HG02678 (cell line): ENCODE data around the gene CSMD2.

ENCODE experiments used
- ATAC-seq: cut with Tn5 transposase; IDR thresholded peaks from one replicate; pipeline ENCODE4 v1.9.1; 2021; ENCODE audit warnings: mild to moderate bottlenecking, moderate library complexity; ENCODE audit not compliant: unreplicated experiment

Gene CSMD2

GRCh38 chr1:33825506-33825905 lies 339.5 kb downstream of the CSMD2 start:
- no peak for ATAC-seq

- no peak for ATAC-seq
These were observed 340.1 kb downstream of the CSMD2 start for GRCh38 chr1:33824971-33825370.

DNA sequence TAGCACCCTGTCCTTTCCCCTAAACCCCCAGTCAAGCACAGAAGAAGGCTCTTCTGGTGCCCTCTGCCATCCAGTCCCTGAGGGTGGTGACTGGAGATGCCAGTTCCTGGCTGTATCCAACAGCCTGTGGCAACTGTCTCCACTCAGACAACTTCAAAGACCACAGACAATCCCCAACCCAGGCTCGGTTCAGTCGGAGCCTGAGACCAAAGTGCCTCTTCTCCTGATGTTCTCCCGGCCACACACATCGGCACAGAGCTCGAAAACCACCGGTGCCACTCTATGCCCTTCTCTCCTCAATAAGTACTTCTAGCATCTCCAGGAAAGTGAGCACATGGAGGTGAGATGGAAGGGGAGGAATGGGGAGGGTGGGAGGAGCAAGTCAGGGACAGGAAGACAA lies 340.7 kb downstream of the CSMD2 start:
- no peak for ATAC-seq

DNA sequence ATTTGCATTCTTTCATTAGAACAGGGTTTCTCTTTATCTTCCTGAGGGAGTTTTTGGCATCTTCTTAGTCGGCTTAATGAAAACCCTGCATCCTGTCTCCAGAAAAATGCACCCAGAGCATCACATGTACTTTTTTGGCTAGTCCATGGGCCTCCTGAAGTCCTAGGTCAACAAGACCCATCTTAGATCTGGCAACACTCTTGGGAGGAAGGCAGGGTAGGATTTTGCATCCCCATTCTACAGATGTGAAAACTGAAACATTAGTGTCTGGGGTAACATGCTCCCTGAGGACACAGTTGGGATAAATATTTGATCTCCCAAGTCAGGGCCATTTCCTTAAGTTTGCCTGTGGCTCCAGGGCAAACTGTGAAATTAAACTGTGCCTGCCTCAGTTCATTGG lies 341.2 kb downstream of the CSMD2 start:
- ATAC-seq, result no peak

- no peak for ATAC-seq
These were observed 341.6 kb downstream of the CSMD2 start for GRCh38 chr1:33823401-33823800.

DNA sequence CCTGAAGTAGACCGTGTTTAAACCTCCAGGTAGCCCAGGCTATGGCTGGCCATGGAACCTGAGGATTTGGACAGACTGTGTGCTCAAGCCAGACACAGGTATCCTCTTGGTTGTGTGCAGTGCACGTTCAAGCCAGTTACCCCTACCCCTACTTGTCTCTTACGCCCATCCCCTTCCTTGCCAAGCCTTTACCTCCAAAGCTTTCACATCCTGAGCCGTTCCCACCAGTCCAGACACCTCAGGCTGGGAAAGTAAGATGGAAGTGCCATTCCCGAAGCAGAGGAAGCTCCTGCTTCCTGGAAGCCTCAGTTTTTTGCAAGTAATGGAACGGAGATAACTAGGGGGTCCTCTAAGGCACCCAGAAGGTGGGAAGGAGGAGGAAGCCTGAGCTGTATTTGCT lies 342.6 kb downstream of the CSMD2 start:
- ATAC-seq, result no peak

- ATAC-seq, result no peak
These were observed 343.7 kb downstream of the CSMD2 start for GRCh38 chr1:33821291-33821690.

GRCh38 chr1:33820804-33821203 lies 344.2 kb downstream of the CSMD2 start:
- ATAC-seq, result no peak

DNA sequence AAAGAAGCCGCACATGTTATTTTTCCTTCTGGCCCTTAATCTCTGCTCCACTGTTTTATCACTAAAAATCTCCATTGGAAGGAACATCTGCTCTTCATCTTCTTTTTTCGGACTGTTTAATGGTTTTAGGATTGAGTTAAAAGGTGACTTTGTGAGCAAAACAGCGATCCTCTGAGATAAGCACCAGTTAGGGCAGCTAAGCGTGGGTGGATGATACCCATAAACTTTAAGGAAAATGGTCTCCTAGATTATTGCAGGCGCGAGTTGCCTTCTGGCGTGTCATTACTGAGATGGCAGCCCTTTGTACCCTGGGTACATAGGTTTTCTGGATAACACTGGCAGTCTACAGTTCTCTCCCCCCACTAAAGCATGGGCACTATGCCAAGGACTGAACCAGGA lies 345.1 kb downstream of the CSMD2 start:
- ATAC-seq, result no peak

DNA sequence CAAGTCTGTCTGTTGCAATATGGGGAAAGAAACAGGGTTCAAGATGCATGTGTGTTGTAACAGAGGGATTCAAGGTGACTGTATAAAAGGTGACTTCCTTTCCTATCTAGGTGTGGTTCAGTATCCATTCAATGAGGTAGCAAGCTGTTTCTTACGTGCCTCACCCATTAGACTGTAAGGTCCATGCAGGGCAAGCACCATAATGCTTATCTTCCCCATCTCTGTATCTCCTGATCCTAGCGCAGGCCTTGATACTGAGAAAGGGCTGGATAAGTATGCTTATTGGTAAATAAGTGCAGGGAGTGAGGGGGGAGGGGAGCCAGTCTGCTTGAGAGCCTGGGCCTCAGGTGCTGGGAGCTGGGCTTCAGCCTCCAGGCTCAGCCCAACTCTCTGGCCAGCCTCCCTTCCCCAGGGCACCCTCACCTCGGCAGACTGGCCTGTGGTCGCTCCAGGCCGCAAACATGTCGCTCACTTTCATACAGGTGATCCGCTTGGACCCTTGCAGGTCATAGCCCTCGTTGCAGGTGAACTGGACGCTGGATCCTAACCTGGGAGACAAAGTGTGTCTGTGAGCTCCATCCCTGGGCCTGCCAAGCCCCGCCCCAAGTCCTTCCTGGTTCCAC lies 345.6 kb downstream of the CSMD2 start:
- no peak for ATAC-seq

GRCh38 chr1:33818071-33818470 lies 347.0 kb downstream of the CSMD2 start:
- no peak for ATAC-seq

- no peak for ATAC-seq
These were observed 350.0 kb downstream of the CSMD2 start for GRCh38 chr1:33815061-33815460.

GRCh38 chr1:33814166-33814565 lies 350.9 kb downstream of the CSMD2 start:
- ATAC-seq, result no peak

- no peak for ATAC-seq
These were observed 354.5 kb downstream of the CSMD2 start for GRCh38 chr1:33810571-33810970.

- ATAC-seq, result no peak
These were observed 359.0 kb downstream of the CSMD2 start for GRCh38 chr1:33805988-33806387.

DNA sequence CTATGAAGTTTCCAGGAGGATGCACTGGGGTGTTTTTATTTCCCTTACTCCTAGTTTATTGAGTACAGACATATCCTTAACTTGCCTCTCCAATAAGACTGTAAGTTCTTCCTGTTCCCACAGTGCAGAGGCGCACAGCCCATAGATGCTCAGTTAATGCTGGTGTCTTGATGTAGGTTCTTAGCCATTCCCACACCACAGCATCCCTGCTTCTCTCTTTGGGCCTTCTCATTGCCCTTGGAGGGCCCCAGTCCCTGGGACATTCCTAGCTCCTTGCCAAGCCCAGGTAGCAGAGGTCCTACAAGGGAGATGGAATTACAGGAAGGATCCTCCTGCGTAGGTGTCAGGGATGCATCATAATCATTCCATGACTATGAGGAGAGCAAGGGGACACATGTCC lies 362.8 kb downstream of the CSMD2 start:
- no peak for ATAC-seq

GRCh38 chr1:33797849-33798248 lies 367.2 kb downstream of the CSMD2 start:
- ATAC-seq, result no peak

GRCh38 chr1:33792651-33793050 lies 372.4 kb downstream of the CSMD2 start:
- no peak for ATAC-seq

GRCh38 chr1:33792216-33792615 lies 372.8 kb downstream of the CSMD2 start:
- no peak for ATAC-seq

DNA sequence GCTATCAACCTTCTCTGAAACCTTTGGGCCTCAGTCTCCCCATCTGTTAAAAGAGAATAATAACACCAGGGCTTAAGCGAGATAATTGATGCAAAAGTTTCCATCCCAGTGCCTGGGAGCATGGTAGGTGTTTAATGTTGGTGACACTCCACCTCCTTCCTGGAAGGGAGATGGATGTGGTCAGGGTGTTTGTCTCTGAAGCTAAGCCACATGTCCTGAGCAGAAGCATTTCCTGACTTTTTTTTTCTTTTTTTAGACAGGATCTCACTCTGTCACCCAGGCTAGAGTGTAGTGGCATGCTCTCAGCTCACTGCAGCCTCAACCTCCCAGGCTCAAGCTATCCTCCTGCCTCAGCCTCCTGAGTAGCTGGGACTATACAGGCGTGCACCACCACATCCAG lies 373.8 kb downstream of the CSMD2 start:
- no peak for ATAC-seq

- no peak for ATAC-seq
These were observed 374.5 kb downstream of the CSMD2 start for GRCh38 chr1:33790577-33790976.

DNA sequence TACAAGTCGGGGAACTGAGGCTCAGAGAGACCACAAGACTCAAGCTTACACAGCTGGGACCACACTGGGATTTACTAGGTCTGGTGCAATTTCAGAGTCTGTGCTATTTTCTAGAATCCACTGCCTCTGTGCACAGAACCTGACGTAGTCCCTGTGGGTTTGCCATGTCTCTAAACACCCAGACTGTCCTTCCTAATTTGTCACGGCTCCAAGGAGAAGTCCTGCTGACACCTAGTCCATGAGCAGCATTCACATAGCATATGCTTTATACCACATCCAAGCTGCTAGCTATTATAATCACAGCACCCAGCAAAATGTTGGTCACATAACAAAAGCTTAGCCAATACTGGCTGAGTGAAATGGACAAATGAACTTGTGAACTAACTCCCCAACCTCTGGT lies 380.2 kb downstream of the CSMD2 start:
- ATAC-seq, result no peak

DNA sequence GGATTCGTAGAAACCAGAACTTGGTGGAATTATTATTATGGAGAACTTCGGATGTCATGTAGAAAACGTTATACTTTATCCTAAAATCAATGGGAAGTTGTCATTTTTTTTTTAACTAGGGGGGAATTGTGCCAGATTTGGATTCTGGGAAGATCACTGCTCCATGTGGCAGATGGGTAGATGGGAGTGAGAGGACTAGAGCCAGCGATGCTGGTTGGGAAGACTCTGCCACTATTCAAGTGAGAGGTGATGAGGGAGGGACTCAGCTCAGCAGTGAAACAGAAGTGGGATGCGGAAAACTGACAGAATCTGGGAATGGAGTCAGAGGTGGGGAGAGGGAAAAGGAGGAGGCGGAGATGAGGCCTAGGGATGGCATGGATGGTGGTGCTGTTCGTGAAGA lies 382.3 kb downstream of the CSMD2 start:
- ATAC-seq, result no peak
